Breast epithelium (tissue), 3 donors: ENCODE data around the gene SPOCK3.

Source experiments
- POLR2A ChIP-seq: fragments of 450-650 bp; IDR thresholded peaks from one replicate; pipeline ENCODE4 v1.6.1; 2016; ENCODE audit warnings: antibody characterized with exemption, mild to moderate bottlenecking, moderate library complexity
- TF ChIP-seq, protein P1 (sequence below), 3 donors: fragments of 450-650 bp; IDR thresholded peaks; one replicate each; pipeline ENCODE4 v1.5.1; 2016 to 2017; ENCODE audit warnings: antibody characterized with exemption in 3 of 3, mild to moderate bottlenecking in 3 of 3, moderate library complexity in 3 of 3

DNA sequence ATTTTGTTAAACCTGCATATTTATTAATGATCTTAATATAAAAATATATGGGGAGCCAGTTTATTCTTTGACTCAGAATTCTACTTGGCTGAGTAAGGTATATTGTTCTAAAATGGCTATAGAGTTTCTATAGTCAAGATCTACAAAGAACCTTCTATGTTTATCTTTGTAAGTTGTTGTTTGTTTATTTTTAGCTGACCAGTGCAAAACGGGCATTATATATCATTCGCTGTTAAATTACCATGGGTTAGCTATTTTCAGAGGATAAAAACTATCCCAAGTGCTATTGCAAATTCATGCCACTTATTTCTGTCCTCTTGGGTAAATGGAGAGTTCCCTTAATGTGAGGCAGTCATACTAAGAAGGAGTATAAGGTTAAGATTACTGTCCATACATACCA, 5.3 kb upstream of the SPOCK3 start:
- TF ChIP-seq, protein P1, sequence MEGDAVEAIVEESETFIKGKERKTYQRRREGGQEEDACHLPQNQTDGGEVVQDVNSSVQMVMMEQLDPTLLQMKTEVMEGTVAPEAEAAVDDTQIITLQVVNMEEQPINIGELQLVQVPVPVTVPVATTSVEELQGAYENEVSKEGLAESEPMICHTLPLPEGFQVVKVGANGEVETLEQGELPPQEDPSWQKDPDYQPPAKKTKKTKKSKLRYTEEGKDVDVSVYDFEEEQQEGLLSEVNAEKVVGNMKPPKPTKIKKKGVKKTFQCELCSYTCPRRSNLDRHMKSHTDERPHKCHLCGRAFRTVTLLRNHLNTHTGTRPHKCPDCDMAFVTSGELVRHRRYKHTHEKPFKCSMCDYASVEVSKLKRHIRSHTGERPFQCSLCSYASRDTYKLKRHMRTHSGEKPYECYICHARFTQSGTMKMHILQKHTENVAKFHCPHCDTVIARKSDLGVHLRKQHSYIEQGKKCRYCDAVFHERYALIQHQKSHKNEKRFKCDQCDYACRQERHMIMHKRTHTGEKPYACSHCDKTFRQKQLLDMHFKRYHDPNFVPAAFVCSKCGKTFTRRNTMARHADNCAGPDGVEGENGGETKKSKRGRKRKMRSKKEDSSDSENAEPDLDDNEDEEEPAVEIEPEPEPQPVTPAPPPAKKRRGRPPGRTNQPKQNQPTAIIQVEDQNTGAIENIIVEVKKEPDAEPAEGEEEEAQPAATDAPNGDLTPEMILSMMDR (IDR thresholded peaks at IDR 0.05) = no peak
- TF ChIP-seq POLR2A = no peak
